Activated CD8-positive, alpha-beta memory T cell treated with anti-CD3 and anti-CD28 coated beads for 1 hour (primary cell): ENCODE data around the gene DAP.
"Not testable (repeated sequence)": the region's sequence is repeated elsewhere in the genome, so short reads cannot be mapped to it uniquely, and the experiment has no call there.

Experiments used
- DNase-seq, 2 donors: peaks; one replicate each; pipeline ENCODE4 v3.0.0-alpha.2; 2020; ENCODE audit warnings: low read depth in 1 of 2; ENCODE audit errors: extremely low read depth in 1 of 2

Gene DAP

GRCh38 chr5:10635867-10636350 lies 125.1 kb downstream of the DAP start:
- DNase-seq: no peak

GRCh38 chr5:10635257-10635866 lies 125.7 kb downstream of the DAP start:
- DNase-seq: peak in 1 of 2 donors; percentile 37

GRCh38 chr5:10634562-10634961 lies 126.5 kb downstream of the DAP start:
- no peak for DNase-seq

GRCh38 chr5:10634050-10634449 lies 127.0 kb downstream of the DAP start:
- no peak for DNase-seq

- peak in 1 of 2 donors; percentile 24 for DNase-seq
Observed at GRCh38 chr5:10633271-10634049, 127.6 kb downstream of the DAP start.

GRCh38 chr5:10632110-10632761 lies 128.8 kb downstream of the DAP start:
- no peak for DNase-seq

- DNase-seq: no peak
Observed at GRCh38 chr5:10631316-10631996, 129.6 kb downstream of the DAP start.

- DNase-seq: not testable (repeated sequence)
Observed at GRCh38 chr5:10630744-10631143, 130.3 kb downstream of the DAP start.

- no peak for DNase-seq
Observed at GRCh38 chr5:10630126-10630525, 130.9 kb downstream of the DAP start.

- DNase-seq: no peak
Observed at GRCh38 chr5:10629682-10630081, 131.4 kb downstream of the DAP start.
